Midbrain (tissue), 1 donor: Measurements from ENCODE around the gene PIK3R4.

ENCODE experiments used
- DNase-seq: peaks from one replicate; lab custom pipeline; 2025; lab: John Stamatoyannopoulos, UW

Gene PIK3R4

DNA sequence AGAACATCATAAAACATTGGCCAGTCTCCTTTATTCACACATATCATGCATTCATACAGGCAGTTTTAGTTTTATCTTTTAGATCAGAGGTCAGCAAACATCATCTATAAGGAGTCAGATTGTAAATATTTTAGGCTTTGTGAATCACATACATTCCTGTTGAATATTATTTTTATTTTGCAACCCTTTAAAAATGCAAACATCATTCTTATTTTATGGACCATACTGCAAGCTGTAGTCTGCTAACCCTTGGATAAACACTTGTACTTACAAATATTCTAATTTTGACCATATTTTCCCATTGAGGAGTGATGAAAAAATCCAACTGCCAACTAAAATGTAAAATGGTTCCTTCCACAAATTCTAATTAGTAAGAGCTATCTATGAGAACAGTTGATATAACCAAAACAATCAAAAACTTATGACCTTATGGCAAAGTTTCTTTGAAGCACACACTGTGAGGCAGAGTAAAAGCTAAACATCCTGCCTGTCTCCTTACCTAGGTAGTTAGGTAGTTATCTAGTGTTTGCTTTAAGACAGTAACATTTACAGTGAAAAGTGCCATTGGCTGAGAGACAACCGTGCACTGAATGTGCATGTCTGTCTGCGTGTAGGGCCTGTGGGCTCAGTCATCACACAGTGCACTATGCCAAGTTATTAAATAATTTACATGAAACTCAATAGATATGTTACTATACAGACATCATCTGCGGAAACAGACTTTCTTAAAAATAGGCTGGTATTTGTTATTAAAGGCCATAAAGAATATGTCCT, 57.7 kb downstream of the PIK3R4 start:
- DNase-seq: no peak

DNA sequence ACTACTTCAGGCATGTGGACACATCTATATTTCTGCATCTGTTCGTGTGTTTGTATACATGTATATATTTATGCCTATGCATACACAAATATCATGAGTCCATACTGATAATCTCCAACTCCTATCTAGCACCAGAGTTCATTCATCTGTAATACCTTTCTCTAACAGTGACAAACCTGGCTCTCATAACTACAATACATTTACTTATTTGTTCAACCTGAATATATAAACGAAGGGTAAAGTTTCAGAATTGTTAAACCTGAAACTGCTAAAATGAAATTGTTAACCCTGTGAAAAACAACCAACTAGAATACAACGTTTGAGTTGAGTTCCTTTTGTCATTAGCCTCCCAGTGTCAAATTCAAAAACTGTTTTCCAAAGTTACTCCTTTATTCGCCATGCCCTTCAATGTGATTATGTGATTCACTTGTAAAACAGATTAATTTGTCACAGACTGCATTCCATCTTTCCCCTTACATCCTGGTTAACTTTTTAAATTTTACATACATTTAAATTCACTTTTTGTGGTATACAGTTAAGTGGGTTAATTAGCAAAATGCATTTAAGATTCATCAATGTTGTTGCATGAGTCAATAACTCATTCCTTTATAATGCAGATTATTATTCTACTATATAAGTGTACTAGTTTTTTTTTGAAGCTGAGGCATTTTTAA, 58.5 kb downstream of the PIK3R4 start:
- no peak for DNase-seq

GRCh38 chr3:130687327-130687726, 59.3 kb downstream of the PIK3R4 start:
- DNase-seq: no peak

- no peak for DNase-seq
Measured at GRCh38 chr3:130686833-130687232, 59.8 kb downstream of the PIK3R4 start.

DNA sequence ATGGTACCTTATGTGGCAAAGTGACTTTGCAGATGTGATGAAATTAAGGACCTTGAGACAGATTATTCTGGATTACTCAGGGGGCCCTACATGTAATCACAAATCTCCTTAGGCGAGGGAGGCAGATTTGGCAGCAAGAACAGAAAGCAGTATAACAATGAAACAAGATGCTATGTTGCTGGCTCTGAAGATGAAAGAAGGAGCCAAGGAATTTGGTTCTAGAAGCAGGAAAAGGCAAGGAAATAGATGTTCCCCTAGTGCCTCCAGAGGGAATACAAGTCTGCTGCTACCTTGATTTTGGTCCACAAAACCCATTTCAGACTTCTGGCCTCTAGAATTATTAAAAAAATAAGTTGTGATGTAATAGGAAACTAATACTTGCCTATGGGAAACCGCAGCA, 64.5 kb downstream of the PIK3R4 start:
- no peak for DNase-seq

DNA sequence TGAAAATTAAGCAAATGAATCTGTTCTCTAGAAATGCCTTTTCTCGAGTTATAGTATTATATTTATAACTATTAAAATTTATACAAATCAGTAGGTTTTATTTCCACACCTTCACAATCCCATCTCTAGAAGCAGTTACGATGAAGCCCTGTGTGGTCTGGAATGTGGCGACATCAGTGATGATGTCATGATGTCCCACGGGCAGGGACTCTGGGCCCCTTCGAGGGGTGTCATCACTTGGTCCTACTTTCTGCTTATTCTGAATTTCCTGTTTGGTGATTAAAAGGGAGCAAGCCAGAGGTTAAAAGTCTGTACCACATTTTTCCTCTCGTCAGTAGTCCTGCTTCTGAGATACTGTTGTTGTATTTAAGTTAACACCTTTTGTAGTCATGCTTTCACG, 67.4 kb downstream of the PIK3R4 start:
- no peak for DNase-seq

DNA sequence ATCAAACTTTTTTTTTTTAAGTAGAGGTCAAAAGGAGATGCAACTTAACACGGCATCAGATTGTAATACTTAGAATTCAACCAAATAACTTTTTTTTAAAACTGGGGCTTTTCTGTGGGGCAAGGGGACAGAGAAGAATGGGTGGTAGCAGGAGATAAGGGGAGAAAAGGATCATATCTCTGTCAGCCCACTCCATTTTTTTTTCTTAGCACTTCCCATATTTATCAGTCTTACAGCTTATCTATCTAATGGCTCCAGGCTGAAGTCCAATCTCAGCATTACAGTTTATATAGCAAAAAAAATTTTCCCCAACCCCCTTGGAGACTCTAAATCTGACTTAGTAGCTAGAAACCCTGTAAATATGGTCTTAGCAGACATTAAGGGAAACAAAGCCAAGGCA, 69.3 kb downstream of the PIK3R4 start:
- DNase-seq: no peak

GRCh38 chr3:130671545-130672312, 74.9 kb downstream of the PIK3R4 start:
- no peak for DNase-seq

GRCh38 chr3:130669740-130670139, 76.9 kb downstream of the PIK3R4 start:
- DNase-seq: no peak

DNA sequence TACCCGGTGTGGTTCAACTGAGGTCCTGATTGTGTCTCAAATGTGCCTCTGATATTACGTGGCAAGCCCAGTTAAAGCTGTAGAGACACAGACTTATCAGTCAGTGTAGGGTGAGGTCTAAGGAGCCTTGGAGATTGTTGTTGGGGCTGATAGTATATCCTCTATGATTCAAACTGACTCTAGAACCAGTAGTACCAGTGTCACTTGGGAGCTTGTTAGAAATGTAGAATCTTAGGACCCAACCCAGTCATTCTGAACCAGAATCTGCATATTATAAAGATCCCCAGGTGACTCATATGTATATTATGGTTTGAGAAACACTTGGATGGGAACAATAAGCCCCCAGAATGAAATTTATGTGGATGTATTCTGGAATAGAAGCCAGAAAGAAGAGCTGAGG, 83.5 kb downstream of the PIK3R4 start:
- DNase-seq: no peak

- no peak for DNase-seq
Measured at GRCh38 chr3:130662501-130662996, 84.1 kb downstream of the PIK3R4 start.

DNA sequence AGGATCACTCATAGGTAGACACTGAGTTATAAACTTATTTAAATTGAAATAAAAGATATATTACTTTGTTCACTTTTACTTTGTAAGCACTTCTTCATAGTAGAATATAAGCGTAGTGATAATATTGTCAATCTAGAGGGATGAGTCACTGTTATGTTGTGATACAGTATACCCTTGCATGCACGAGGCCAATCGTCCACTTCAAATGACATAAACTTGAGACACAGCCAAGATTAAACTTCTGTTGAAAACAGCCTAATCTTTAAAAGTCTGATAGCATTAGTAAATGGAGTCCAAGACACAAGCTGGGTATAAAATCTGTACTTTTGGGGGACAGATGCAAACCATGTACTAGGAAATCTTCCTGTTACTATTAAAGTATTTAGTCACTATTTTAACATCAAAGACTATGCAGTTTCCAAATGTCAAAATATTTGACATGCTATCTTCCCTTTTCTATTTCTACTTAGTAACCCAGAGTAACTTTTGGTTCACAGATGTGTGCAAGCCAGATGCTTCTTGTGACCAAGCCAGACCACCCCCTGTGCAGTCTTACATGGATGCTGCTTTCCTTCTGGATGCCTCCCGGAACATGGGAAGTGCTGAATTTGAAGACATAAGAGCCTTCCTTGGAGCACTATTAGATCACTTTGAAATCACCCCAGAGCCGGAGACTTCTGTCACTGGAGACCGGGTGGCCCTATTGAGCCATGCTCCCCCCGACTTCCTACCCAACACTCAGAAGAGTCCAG, 85.3 kb downstream of the PIK3R4 start:
- no peak for DNase-seq

- no peak for DNase-seq
Measured at GRCh38 chr3:130659911-130660310, 86.7 kb downstream of the PIK3R4 start.

- DNase-seq: no peak
Measured at GRCh38 chr3:130658678-130659077, 88.0 kb downstream of the PIK3R4 start.

GRCh38 chr3:130656627-130657026, 90.0 kb downstream of the PIK3R4 start:
- no peak for DNase-seq

DNA sequence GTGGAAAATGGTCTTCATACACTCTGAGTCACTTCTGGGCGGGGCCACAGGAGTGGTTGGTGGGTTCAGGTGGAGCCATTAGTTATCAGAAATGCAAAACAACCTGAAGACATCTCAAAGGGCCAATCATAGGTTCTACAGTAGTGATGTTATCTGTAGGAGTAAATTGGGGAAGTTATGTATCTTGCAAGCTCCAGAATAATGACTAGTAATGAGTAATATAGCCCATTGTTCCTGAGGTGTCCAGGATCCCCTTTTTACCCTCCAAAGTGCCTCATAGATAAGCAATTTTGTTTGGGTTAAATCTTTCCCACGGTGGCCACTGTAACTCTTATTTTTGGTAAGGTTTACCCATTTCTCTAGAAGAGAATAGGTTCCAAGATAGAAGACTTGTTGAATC, 91.7 kb downstream of the PIK3R4 start:
- no peak for DNase-seq

DNA sequence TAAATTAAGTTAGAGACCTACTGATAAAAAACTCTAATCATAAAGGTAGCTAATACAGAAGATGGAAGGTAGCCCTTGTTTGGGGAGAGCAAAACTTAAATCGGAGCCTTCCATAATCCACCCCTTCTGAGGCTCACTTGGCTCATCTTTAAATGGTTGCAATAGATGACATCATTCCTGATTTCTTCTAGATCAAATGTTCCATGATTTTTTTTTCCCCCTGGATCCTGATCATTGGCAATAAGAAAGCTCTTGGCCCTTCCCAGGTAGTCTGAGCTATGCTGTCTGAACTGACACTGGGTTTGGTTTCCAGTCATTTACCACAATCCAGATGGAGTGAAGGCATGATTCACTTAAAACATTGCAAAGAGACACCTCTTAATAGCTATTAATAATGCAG, 92.5 kb downstream of the PIK3R4 start:
- DNase-seq: no peak

GRCh38 chr3:130649061-130649654, 97.5 kb downstream of the PIK3R4 start:
- no peak for DNase-seq

- DNase-seq: no peak
Measured at GRCh38 chr3:130648293-130648692, 98.3 kb downstream of the PIK3R4 start.

DNA sequence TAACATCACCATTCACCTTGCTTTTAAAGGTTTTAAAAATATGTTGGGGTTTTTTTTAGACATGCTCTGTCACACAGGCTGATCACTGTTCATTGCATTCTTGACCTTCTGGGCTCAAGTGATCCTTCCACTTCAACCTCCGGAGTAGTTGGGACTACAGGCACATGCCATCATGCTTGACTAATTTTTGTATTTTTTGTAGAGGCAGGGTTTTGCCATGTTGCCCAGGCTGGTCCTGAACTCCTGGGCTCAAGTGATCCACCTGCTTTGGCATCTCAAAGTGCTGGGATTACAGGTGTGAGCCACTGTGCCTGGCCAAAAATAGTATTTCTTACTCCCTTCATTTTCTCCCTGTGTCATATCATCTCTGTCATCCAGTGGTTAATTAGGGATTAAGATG, 101.4 kb downstream of the PIK3R4 start:
- no peak for DNase-seq

DNA sequence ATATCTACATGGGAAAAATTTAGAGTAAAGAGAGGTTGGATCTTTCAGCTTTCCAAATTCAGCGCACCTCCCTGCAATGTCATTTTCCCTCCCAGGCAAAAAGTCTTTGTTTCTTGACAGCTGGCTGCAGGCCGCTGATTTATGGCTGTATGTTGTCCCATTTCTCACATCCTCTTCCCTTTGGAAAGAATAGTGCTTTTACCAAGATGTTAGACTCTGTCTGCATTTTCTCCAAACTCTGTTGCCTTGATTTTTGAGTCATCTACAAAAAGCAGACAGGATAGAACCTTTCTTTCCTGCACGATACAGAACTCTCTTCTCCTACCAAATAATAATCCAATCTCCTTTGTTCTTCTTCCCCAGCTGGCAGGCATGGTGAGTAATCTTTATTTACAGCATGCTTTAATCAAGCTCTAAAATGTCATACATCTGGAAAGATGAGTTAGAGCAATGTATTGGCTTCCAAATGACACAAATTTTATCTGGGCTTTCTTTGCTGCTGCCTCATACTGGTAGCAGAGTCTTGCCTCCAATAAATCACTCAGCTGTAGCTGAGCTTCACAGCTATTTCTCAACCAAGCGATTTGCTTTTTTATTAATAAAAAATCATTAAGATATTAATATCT, 101.9 kb downstream of the PIK3R4 start:
- DNase-seq: no peak
